Measurements from ENCODE around the gene CKAP2.

- TF ChIP-seq, protein P1, sequence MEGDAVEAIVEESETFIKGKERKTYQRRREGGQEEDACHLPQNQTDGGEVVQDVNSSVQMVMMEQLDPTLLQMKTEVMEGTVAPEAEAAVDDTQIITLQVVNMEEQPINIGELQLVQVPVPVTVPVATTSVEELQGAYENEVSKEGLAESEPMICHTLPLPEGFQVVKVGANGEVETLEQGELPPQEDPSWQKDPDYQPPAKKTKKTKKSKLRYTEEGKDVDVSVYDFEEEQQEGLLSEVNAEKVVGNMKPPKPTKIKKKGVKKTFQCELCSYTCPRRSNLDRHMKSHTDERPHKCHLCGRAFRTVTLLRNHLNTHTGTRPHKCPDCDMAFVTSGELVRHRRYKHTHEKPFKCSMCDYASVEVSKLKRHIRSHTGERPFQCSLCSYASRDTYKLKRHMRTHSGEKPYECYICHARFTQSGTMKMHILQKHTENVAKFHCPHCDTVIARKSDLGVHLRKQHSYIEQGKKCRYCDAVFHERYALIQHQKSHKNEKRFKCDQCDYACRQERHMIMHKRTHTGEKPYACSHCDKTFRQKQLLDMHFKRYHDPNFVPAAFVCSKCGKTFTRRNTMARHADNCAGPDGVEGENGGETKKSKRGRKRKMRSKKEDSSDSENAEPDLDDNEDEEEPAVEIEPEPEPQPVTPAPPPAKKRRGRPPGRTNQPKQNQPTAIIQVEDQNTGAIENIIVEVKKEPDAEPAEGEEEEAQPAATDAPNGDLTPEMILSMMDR (IDR thresholded peaks at IDR 0.05; ENCODE audit: insufficient read depth, low read length, poor library complexity, severe bottlenecking) = no peak
- no peak for TF ChIP-seq EZH2phosphoT487 (conservative IDR thresholded peaks at IDR 0.05; ENCODE audit: low read length)
Observed at GRCh38 chr13:52428295-52428694, 27.0 kb upstream of the CKAP2 start.
